NCI-H146 treated with DMSO at 0.1 percent for 48 hours (cell line): ENCODE data around the gene DOCK3.

Source experiments
- DNase-seq: peaks from one replicate; lab custom pipeline; 2025; ENCODE audit not compliant: unreplicated experiment; lab: John Stamatoyannopoulos, UW

Gene DOCK3, protein sequence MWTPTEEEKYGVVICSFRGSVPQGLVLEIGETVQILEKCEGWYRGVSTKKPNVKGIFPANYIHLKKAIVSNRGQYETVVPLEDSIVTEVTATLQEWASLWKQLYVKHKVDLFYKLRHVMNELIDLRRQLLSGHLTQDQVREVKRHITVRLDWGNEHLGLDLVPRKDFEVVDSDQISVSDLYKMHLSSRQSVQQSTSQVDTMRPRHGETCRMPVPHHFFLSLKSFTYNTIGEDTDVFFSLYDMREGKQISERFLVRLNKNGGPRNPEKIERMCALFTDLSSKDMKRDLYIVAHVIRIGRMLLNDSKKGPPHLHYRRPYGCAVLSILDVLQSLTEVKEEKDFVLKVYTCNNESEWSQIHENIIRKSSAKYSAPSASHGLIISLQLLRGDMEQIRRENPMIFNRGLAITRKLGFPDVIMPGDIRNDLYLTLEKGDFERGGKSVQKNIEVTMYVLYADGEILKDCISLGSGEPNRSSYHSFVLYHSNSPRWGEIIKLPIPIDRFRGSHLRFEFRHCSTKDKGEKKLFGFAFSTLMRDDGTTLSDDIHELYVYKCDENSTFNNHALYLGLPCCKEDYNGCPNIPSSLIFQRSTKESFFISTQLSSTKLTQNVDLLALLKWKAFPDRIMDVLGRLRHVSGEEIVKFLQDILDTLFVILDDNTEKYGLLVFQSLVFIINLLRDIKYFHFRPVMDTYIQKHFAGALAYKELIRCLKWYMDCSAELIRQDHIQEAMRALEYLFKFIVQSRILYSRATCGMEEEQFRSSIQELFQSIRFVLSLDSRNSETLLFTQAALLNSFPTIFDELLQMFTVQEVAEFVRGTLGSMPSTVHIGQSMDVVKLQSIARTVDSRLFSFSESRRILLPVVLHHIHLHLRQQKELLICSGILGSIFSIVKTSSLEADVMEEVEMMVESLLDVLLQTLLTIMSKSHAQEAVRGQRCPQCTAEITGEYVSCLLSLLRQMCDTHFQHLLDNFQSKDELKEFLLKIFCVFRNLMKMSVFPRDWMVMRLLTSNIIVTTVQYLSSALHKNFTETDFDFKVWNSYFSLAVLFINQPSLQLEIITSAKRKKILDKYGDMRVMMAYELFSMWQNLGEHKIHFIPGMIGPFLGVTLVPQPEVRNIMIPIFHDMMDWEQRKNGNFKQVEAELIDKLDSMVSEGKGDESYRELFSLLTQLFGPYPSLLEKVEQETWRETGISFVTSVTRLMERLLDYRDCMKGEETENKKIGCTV (N-terminal part only)

DNA sequence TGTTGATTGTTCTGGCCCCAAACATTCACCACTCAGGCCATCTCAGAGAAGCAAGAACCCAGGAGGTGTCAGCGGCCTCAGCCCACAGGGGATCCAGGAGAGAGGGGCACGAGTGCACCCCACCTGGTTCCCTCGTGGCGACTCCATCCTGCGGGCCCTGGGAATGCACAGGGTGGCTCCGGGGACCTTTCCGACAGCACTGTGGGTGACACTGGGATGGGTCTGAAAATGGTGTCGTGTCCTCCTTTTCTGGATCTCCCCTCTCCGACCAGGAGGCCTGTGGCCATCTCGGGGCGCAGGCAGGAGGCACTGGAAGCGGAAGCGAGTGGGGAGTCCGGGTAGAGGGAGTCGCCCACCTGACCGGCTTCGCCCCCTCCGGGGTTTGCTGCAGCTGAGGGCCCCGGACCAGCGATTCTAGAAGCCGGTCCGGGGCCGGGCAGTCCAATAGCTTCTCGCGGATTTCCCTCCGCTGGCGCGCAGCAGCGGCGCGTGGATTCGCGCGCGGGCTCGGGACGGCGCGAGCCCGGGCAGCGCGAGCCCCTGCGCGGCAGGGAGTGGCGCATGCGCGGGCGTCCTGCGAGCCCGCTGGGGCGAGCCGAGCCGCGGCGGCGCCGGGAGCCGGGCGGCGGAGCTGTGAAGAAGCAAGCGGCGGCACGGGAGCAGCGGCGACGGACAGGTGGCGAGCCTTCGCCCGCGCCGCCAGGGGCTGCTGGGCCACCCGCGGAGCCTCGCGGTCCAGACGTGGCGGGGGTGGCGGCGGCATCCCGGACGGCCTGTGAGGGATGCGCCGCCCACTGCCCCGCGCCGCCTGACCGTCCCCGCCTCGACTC lies at the start of gene DOCK3:
Gene DOCK3, plus strand, starts transcription at position 579 of the 830 bp plus-strand sequence. CDS start 337 bp downstream, outside the sequence.
- no peak for DNase-seq

- DNase-seq, result no peak
Measured at GRCh38 chr3:50625231-50626182, 49.2 kb upstream of the DOCK3 start.

DNA sequence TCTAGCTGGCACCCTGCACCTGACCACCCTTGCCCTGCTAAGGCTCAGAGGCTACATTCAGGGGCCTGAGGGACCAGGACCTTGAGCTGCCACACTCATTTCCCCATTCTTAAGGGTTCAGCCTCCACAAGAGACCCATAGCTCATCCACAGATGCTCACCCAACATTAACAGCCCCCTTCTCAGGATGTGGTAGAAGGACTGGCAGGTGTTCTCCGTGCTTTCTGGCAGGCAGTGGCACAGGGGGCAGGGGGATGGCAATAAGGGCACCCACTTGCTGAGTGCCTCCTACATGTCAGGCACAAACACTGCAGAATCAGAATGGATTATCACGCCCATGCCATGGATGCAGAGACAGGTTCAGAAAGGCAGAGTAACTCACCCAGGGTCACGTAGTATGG lies 48.3 kb upstream of the DOCK3 start:
- no peak for DNase-seq

GRCh38 chr3:50627407-50628051 lies 47.2 kb upstream of the DOCK3 start:
- DNase-seq, result no peak

DNA sequence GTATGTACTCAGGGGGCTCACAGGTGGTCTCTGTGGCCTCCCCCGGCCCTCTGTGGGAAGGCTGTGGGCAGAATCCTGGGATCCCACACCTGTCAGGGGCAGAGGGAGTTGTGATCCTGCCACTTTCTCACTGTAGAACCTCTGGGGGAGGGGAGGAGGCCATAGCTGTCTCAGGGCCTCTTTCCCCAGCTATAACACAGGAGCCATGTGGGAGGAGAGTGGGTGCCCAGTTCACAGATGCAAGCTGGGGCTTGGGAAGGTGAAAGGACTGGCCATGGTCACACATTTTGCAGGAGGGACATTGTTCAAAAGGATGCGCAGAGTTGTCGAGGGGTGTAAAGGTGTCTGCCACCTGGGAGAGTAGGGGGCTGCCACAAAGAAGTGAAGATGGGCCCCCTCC lies 46.1 kb upstream of the DOCK3 start:
- no peak for DNase-seq

GRCh38 chr3:50630394-50630793 lies 44.3 kb upstream of the DOCK3 start:
- DNase-seq, result no peak

- DNase-seq, result no peak
Measured at GRCh38 chr3:50630877-50631276, 43.9 kb upstream of the DOCK3 start.

DNA sequence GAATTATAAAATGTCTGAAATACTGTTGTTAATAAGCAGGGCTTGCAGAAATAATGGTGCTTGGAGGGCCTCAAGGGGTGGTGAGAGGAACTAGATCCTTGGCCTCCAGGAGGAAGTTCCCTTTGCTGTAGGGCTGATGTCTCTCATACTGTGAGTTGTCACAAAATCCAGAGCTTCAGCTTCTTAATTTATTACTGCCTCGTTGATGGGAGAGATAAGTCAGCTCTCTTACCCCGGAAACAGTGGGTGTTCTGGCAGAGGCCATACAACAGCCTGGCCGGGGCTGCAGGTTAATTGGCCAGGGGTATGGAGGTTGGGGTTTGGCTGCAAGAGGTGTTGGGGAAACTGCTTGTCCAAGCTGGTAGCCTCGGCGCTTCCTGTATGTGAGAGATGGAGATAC lies 42.3 kb upstream of the DOCK3 start:
- DNase-seq, result no peak

DNA sequence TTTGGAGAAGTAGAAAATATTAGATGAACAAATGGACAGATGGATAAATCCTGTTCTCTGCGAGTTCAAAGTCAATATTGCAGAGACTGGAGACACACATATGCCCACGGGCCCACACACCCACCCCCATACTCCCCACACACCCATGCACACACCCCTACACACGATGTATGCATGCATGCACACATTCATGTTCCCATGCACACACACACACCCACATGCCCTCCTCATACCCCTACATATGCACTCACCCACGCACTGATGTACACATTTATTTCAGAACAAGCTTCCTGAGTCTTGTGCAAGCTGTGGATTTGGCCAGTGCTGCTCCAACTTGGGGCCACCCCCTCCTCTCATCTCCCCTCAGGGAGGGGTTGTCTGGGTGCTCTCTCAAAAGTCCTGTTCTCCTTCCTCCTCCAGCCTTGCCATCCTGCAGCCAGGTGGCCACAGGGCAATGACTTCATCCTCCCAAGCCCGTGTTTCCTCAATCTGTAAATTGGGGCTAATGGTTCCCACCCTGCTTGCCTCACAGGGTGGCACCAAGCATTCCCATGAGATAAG lies 41.4 kb upstream of the DOCK3 start:
- no peak for DNase-seq

GRCh38 chr3:50635066-50635465 lies 39.7 kb upstream of the DOCK3 start:
- no peak for DNase-seq

- no peak for DNase-seq
Measured at GRCh38 chr3:50637011-50637410, 37.7 kb upstream of the DOCK3 start.

GRCh38 chr3:50637945-50638344 lies 36.8 kb upstream of the DOCK3 start:
- no peak for DNase-seq

GRCh38 chr3:50639055-50639494 lies 35.7 kb upstream of the DOCK3 start:
- no peak for DNase-seq

DNA sequence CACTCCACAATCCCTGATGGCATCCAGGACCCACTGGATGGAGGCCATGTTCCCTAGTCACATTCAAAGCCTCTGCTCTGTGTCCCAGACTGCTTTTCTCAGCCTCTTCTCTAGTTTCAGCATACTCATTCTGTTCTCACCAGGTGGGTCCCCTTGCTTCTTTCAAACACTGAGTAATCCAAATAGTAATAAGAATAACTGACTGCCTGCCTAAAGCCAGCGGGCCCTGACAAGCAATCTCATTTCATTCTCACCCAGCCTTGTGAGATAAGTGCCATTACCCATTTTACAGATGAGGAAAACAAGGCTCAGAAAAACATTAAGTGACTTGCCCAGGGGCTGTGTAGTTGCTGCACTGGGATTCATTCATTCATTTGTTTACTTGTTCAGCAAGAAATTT lies 32.3 kb upstream of the DOCK3 start:
- no peak for DNase-seq

DNA sequence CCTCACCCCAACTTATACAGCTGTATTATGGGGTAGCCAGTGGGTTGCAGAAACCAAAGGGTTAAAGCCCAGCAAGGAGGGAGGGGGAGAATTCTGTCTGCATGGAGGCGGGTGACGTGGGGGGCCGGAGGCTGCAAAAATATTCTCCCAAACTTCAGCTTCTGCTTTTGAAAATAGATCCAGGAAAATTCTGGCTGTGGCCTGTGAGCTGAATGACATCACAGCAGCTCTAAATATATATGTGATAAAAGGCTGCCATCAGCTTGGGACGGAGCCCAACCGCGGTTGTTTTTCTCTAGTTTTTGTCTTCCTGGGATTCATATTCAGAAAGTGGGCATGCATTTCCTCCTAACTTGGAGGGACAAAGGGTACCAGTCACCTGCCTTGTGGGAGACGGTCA lies 30.2 kb upstream of the DOCK3 start:
- DNase-seq, result no peak

DNA sequence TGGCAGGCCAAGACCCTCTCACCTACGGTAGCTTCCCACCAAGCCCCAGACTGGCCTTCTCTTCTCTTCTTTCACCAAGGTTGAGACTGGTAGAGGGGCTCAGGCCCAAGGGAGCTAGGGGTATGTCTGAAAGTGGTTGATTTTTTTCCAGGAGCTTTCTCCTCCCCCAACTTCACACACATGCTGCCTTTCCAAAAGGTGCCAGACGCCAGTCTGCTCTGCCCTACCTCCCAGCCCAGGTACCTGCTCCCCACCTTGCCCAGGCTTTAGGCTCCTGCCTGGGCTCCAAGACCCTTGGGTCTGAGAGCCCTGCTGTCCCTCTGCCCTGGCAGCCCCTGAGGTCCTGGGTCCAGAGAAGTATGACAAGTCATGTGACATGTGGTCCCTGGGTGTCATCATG lies 29.3 kb upstream of the DOCK3 start:
- no peak for DNase-seq

DNA sequence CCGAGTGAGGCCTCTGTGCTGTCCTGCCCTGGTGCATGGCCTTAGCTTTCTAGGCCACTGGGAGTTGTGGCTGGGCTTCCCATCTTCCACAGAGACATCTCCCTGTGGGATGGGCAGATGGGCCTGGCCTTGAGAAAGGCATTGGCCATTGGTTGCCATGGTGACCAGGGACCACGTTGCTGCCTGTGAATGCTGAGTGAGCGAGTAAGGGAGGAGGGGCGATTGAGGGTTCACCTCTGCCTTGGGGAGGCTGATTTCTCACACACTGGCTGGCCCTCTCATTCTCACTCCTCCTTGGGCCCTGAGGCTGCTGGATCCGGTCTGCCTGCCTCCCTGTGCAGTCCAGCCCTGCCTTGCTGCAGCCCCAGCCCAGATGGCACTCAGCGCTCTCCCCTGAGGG lies 26.4 kb upstream of the DOCK3 start:
- no peak for DNase-seq

DNA sequence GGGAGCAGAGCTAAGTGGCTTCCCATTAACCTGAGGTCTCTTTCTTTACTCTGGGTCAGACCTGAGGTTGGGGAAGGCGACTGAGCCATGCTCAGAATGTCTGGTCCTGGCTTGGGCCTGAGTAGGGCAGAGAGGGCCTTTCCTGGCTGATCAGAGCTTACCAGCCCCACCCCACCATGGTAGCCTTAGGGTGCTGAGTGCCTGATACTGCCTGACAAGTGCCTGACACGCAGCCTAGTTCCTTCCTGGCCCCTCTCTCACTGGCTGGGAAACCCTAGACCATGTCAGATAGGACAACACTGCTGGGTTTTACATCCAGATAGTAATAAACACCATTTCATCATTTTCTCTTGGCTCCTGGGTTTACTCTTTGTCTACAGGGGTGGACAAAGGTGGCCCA lies 25.8 kb upstream of the DOCK3 start:
- no peak for DNase-seq
